GM19099 (cell line): Measurements from ENCODE around the gene PHF21A.

Source experiments
- POLR2A ChIP-seq: IDR thresholded peaks from 3 replicates; pipeline ENCODE4 v1.6.1; 2011; ENCODE audit warnings: low read depth; ENCODE audit not compliant: insufficient read length; ENCODE audit errors: extremely low read depth

PHF21A gene

DNA sequence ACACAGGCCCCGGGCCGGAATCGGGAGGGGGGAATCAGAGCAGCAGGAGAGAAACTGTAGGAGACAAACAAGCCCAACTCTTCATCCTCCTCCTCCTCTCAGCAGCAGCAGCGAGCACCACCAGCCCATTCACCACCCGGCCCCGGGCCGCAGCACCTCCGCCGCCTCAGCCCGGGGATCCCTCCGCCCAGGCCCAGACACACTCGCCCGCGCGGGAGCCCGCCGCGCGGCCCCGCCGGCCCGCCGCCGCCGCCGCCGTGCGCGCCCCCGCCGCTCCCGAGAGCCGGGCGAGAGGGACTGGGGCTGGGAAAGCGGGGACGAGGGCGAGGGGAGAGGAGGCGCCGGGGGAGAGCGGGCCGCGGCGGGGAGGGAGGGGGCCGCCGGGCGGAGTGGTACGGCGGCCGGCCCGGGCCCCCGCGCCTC, at the start of gene PHF21A:
TSS of gene PHF21A (minus strand) at position 154 of the 423 bp plus-strand sequence. CDS start 37,235 bp downstream, outside the sequence.
- TF ChIP-seq POLR2A, result peak; percentile 75

GRCh38 chr11:46170797-46171196, 49.5 kb upstream of the PHF21A start:
- no peak for TF ChIP-seq POLR2A

DNA sequence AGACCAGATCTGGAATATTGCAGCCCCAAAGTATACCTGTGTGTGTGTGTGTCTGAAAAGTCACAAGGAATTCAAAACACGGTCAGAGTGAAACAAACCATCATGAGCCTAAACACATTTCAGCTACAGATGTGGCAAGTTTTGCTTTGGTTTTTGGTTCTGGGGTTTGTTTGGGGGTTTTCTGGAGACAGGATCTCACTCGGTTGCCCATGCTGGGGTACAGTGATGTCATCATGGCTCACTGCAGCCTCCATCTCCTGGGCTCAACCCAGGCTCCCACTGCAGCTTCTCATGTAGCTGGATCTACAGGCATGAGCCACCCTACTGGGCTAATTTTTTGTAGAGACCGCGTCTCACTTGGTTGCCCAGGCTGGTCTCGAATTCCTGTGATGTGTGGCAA, 41.4 kb upstream of the PHF21A start:
- no peak for TF ChIP-seq POLR2A

GRCh38 chr11:46161201-46161600, 39.9 kb upstream of the PHF21A start:
- no peak for TF ChIP-seq POLR2A

DNA sequence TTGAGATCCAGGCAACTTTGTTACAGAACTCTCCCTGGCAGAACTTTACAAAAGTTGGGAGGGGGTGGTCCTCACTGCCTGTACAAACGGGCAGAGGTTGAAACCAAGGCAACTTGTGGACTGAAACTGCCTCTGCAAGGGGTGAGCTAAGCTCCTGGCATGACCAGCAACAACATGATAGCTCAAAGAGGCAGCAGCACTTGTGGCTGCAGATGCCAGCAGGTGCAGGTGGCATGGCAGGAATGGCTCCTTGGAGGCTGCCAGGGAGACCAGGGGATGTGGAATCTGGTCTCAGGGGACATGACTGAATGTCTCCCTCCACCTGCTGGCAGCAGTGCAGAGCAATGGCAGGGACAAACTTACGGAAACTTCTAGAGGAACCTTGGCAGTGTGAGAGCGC, 38.8 kb upstream of the PHF21A start:
- no peak for TF ChIP-seq POLR2A

DNA sequence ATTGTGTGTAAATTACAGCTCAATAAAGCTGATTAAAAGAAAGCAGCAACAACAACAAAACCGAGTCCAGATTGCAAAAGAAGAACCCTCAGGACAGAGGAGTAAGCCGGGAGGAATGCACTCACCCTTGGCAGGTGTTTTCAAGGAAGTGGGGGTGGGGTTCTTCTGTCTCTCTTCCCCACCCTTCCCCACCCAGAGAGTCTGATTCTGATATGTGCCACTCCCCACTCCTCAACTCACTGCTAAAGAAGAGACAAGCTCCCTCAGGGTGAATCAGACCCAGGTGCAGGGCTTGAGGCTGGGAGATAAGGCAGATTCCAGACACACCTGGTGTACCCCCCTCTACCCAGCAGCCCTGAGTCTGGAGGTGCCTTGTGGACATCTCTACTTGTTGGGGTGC, 38.4 kb upstream of the PHF21A start:
- TF ChIP-seq POLR2A, result no peak

GRCh38 chr11:46149826-46150225, 28.6 kb upstream of the PHF21A start:
- TF ChIP-seq POLR2A, result no peak

DNA sequence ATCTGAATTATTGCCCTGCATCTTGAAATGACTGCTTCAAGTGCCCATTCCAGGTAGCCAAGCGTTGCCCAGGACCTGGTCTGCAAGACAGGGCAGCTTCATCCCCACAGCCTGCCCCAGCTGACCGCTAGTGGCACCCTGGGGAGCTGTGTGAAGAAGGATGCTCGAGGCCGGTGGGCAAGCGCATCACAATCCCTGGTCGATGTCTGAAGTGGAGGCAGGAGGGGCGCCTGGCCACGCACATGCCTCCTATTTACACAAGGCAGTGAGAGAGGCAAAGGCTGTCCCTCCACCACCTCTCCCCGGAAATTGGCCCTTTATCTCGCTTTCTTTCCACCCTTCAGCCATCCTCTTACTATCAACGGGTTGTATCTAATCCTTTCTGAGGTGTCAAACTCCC, 28.1 kb upstream of the PHF21A start:
- no peak for TF ChIP-seq POLR2A

DNA sequence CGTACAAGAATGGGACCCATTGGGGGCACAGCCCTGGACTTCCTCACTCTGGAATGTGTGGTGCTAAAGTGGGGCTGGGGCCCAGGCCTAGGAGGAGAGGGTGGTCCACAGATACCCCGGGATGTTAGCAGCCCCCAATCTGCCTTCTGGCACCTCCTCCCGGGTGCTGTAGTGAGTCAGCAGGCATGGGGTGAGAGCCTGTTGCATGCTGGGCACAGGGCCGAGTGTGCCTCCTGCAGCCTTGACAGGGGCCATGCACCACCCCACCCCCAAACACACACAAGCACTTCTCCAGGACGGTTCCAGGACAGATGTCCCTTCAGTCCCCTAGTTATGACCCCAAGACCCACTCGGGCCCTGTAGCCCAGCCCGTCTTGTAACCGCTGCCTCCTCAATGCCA, 23.5 kb upstream of the PHF21A start:
- TF ChIP-seq POLR2A, result no peak

- TF ChIP-seq POLR2A, result no peak
These were observed 22.0 kb upstream of the PHF21A start for GRCh38 chr11:46143049-46143806.

- no peak for TF ChIP-seq POLR2A
These were observed 21.3 kb upstream of the PHF21A start for GRCh38 chr11:46142561-46142960.

GRCh38 chr11:46141597-46141996, 20.3 kb upstream of the PHF21A start:
- no peak for TF ChIP-seq POLR2A

GRCh38 chr11:46134540-46134939, 13.3 kb upstream of the PHF21A start:
- no peak for TF ChIP-seq POLR2A

DNA sequence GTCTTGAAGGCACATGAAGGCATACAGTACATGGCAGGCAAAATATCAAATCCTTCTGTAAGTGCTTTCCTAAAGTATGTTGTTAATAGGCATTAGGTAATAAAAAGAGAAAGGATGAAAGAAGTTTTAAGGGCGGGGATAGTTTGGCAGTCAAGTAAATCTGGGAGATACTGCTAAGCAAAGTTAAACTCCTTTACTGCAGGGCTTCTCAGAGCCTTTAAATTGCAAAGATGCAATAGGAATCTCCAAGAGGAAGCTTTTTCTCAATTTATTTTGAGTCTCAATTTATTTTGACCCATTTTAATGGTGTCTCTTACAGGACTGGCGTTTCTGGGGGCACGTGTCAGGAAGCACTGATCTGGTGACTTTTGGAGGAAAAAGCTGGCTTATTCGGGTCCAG, 12.8 kb upstream of the PHF21A start:
- TF ChIP-seq POLR2A, result no peak

DNA sequence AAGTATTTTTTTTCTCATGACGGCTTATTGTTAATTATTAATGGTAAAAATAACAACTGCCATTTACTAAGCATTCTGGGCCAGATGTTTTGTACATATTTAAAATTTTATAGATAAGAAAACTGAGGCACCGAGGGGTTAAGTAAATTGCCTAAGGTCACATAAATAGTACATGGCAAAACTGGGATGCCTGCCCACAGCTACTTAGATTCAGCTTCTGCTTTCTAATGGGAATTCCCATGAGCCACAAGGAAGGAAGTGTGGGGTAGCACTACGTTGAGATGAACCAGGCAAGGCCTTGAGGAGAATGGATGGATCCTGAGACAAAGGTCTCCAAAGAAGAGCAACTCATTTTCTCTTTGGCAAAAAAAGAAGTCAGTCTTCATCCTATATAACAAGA, 11.9 kb upstream of the PHF21A start:
- no peak for TF ChIP-seq POLR2A

GRCh38 chr11:46130286-46130940, 9.2 kb upstream of the PHF21A start:
- TF ChIP-seq POLR2A, result no peak
